Panc1 (cell line): Measurements from ENCODE around the gene AANAT. TPM values are rescaled to one million over a fixed set of nuclear protein-coding genes. Genes with fewer than 3 reads are reported as not detected.
A peak's percentile ranks its signal among the peaks of the same experiment; 100 is the strongest.

ENCODE experiments used
- ATAC-seq: fragments of 200-7000 bp; cut with Tn5 transposase; 2 replicates; pipeline ENCODE4 v1.9.1; 2020; ENCODE audit warnings: mild to moderate bottlenecking, moderate library complexity
- BruUV-seq: library from RNA; stranded (reverse); fragments of 400-500 nt; replicated peaks from 2 replicates; lab custom pipeline; 2021; lab: Mats Ljungman, UMichigan
- CTCF ChIA-PET: fragments of 300-600 bp; sonication (Branson Sonifier 250); formaldehyde crosslinking; loops from one replicate; lab custom pipeline; 2022; ENCODE audit warnings: antibody characterized with exemption; lab: Charles Lee
- POLR2A ChIA-PET: fragments of 300-600 bp; sonication (Branson Sonifier 250); formaldehyde crosslinking; loops from one replicate; lab custom pipeline; 2022; ENCODE audit warnings: antibody characterized with exemption; lab: Charles Lee
- DNase-seq: peaks from one replicate; pipeline ENCODE4 v3.0.0-alpha.2; 2010; ENCODE audit warnings: low read depth, low spot score
- H3K27ac ChIP-seq: 2 replicates; pipeline ENCODE4 v1.5.1; 2011; ENCODE audit warnings: mild to moderate bottlenecking, low read length, inconsistent platforms
- H3K27me3 ChIP-seq: fragments of 200-500 bp; sonication (Bioruptor generic); 2 replicates; pipeline ENCODE4 v1.6.0; 2014; ENCODE audit warnings: low read length, inconsistent platforms; ENCODE audit not compliant: control insufficient read depth, insufficient read depth
- H3K36me3 ChIP-seq: fragments of 200-500 bp; sonication (Bioruptor generic); 2 replicates; pipeline ENCODE4 v1.5.1; 2014; ENCODE audit warnings: inconsistent platforms, mild to moderate bottlenecking, low read length, moderate library complexity; ENCODE audit not compliant: control insufficient read depth, insufficient read depth
- H3K4me1 ChIP-seq: 2 replicates; pipeline ENCODE4 v1.5.1; 2011; ENCODE audit warnings: inconsistent platforms, mild to moderate bottlenecking, low read length, moderate library complexity; ENCODE audit not compliant: control insufficient read depth, insufficient read depth
- H3K4me3 ChIP-seq, 2 experiments: 2 replicates each; pipeline ENCODE4 v1.5.1; 2011 to 2012; ENCODE audit warnings: low read depth in 2 of 2, low read length in 2 of 2, mild to moderate bottlenecking in 2 of 2, inconsistent platforms in 1 of 2, moderate library complexity in 1 of 2
- H3K9me3 ChIP-seq: fragments of 200-500 bp; sonication (Bioruptor generic); 2 replicates; pipeline ENCODE4 v1.5.1; 2014; ENCODE audit warnings: low read depth, mild to moderate bottlenecking, inconsistent platforms, low read length, moderate library complexity; ENCODE audit not compliant: control insufficient read depth, insufficient read depth
- CTCF ChIP-seq: fragments of 450-650 bp; IDR thresholded peaks from 2 replicates; pipeline ENCODE4 v1.5.1; 2017; ENCODE audit warnings: mild to moderate bottlenecking
- POLR2AphosphoS5 ChIP-seq: IDR thresholded peaks from 2 replicates; pipeline ENCODE4 v1.6.1; 2012; ENCODE audit warnings: mild to moderate bottlenecking, low read depth, low read length, moderate library complexity
- REST ChIP-seq, 2 experiments: IDR thresholded peaks; 2 replicates each; pipeline ENCODE4 v1.6.1; 2011 to 2012; ENCODE audit warnings: low read depth in 2 of 2, control low read depth in 1 of 2, low read length in 1 of 2, mild to moderate bottlenecking in 1 of 2, moderate library complexity in 1 of 2; ENCODE audit not compliant: insufficient read depth in 1 of 2
- SIN3A ChIP-seq: IDR thresholded peaks from 2 replicates; pipeline ENCODE4 v1.6.1; 2012; ENCODE audit warnings: low read depth, mild to moderate bottlenecking, low read length, moderate library complexity, borderline replicate concordance; ENCODE audit not compliant: insufficient read depth
- TCF7L2 ChIP-seq: IDR thresholded peaks from 2 replicates; pipeline ENCODE4 v1.6.1; 2011; ENCODE audit warnings: mild to moderate bottlenecking, low read depth, low read length, inconsistent platforms
- in situ Hi-C: cut with HindIII; loops from 2 replicates; pipeline ENCODE4 v1.10.0; 2016; ENCODE audit warnings: low sequenced_read_pairs, low pct_unique_long_range_greater_than_20kb
- intact Hi-C: fragments of 100-400 bp; cut with micrococcal nuclease; formaldehyde crosslinking; loops from one replicate; pipeline ENCODE4 v1.10.0; 2022; ENCODE audit not compliant: unreplicated experiment
- total RNA-seq: library from RNA; stranded (reverse); gene quantifications from one replicate; pipeline ENCODE4 v1.2.1, GENCODE V29; 2021; ENCODE audit not compliant: unreplicated experiment

AANAT gene
- total RNA-seq, 1 experiment from 2014 or later = not detected

- Histone ChIP-seq H3K4me3 (no peak overlapping the region), H3K4me1 (no peaks in the 10 kb centered on the region), H3K36me3 (no peaks in the 10 kb centered on the region), H3K9me3 (no peaks in the 10 kb centered on the region), H3K27ac (no peak overlapping the region), H3K27me3 (no peaks in the 10 kb centered on the region)
- DNase-seq = no peak
- ChIA-PET CTCF (no interaction called here), POLR2A (no interaction called here)
- ATAC-seq = peak; percentile 50; the same call in 1 of the 2 replicates
- no peak for TF ChIP-seq SIN3A
- no peak for TF ChIP-seq POLR2AphosphoS5
- TF ChIP-seq REST (IDR thresholded peaks at IDR 0.05; ENCODE audit: insufficient read depth in 1 of 2, low read depth in 2 of 2, low read length in 1 of 2) = no peak
- in situ Hi-C loops (no loop called here), intact Hi-C loops (no loop called here)
- no TSS peak for BruUV-seq
Observed at GRCh38 chr17:76517638-76518038, 50.2 kb downstream of the AANAT start.

- no TSS peak for BruUV-seq
- POLR2A ChIA-PET = no interaction called here
- Histone ChIP-seq H3K4me3 (no peak overlapping the region), H3K27me3 (no peaks in the 10 kb centered on the region), H3K4me1 (peaks cover 3% of the 10 kb centered on the region; the same call in 1 of the 2 replicates), H3K9me3 (no peaks in the 10 kb centered on the region), H3K27ac (no peak overlapping the region), H3K36me3 (no peaks in the 10 kb centered on the region)
- TF ChIP-seq REST (IDR thresholded peaks at IDR 0.05; ENCODE audit: insufficient read depth in 1 of 2, low read depth in 2 of 2, low read length in 1 of 2) = no peak
- TF ChIP-seq CTCF = no peak
- TF ChIP-seq SIN3A = no peak
- TF ChIP-seq POLR2AphosphoS5 = no peak
- no peak for TF ChIP-seq TCF7L2
- ATAC-seq (no peak), DNase-seq (no peak)
- in situ Hi-C loops (no loop called here), intact Hi-C loops (no loop called here)
- CTCF ChIA-PET = interaction anchor here (0.7 kb wide), 1 partner anchor 251 kb away, joined by 6 read pairs; no protein-coding TSS in a partner anchor
Observed at GRCh38 chr17:76519048-76519966, 51.9 kb downstream of the AANAT start.

Other genes starting within 250 kb of the AANAT start
- 4.0 TPM for gene RNF157, start 227.1 kb upstream of the AANAT start, total RNA-seq
- gene UBALD2, start 202.3 kb upstream of the AANAT start, total RNA-seq = 30.0 TPM
- gene QRICH2, start 159.3 kb upstream of the AANAT start, total RNA-seq = 0.92 TPM
- 99.6 TPM for gene PRPSAP1, start 113.7 kb upstream of the AANAT start, total RNA-seq
- gene SPHK1, start 83.0 kb upstream of the AANAT start, total RNA-seq = 18.2 TPM
- 47.5 TPM for gene UBE2O, start 14.5 kb upstream of the AANAT start, total RNA-seq
- 67.8 TPM for gene RHBDF2, start 33.8 kb downstream of the AANAT start, total RNA-seq
- 6.0 TPM for gene CYGB, start 70.1 kb downstream of the AANAT start, total RNA-seq
- gene PRCD, start 72.4 kb downstream of the AANAT start, total RNA-seq = 0.54 TPM
- gene ST6GALNAC2, start 118.3 kb downstream of the AANAT start, total RNA-seq = 23.0 TPM
- gene ST6GALNAC1, start 176.2 kb downstream of the AANAT start, total RNA-seq = 0.15 TPM
- 77.9 TPM for gene MXRA7, start 243.4 kb downstream of the AANAT start, total RNA-seq